HG02840 (cell line): ENCODE data around the gene ZNF835.

Experiments used
- ATAC-seq: cut with Tn5 transposase; IDR thresholded peaks from one replicate; pipeline ENCODE4 v1.9.1; 2021; ENCODE audit warnings: mild to moderate bottlenecking, moderate library complexity, moderate number of reproducible peaks; ENCODE audit not compliant: unreplicated experiment, low FRiP score

ZNF835 gene

DNA sequence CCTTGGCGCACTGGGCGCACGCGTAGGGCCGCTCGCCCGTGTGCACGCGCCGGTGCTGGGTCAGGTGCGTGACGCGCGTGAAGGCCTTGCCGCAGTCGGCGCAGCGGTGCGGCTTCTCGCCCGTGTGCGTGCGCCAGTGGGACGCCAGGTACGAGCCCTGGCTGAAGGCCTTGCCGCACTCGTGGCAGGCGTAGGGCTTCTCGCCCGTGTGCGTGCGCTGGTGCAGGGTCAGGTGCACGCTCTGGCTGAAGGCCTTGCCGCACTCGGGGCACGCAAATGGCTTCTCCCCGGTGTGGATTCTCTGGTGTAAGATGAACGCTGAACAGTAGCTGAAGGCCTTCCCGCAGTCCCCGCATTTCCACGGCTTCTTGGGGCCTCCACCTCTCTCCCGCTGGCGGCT, 7.0 kb downstream of the ZNF835 start:
- no peak for ATAC-seq

DNA sequence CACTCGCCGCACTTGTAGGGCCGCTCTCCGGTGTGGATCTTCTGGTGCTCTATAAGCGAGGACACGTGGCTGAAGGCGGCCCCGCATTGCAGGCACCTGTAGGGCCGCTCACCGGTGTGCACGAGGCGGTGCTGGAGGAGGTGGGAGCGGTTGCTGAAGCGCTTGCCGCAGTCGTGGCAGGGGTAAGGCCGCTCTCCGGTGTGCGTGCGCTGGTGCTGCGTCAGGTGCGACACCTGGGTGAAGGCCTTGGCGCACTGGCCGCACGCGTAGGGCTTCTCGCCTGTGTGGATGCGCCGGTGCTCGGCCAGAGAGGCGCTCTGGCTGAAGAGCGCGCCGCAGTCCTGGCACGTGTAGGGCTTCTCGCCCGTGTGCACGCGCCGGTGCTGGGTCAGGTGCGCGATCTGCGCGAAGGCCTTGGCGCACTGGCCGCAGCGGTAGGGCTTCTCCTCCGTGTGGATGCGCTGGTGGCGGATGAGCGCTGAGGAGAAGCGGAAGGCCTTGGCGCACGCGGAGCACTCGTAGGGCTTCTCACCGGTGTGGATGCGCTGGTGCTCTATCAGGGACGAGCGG, 7.5 kb downstream of the ZNF835 start:
- ATAC-seq = no peak

DNA sequence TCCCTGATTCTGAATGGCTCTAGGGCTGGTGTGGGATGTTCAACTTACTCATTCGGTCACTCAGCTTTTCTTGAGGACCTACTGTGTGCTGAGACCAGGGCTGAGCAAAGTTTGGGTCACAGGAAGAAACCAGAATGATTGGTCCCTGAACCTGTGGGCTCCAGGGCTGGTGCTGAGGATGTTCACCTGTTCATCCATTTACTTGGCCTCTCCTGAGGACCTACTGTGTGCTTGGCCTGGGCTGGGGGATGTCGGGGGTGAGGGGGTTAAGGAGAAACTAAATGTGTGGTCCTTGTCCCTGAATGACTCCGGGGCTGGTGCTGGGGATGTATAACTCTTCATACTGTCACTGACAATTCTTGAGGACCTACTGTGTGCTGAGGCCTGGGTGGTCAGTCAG, 10.3 kb downstream of the ZNF835 start:
- ATAC-seq = no peak

DNA sequence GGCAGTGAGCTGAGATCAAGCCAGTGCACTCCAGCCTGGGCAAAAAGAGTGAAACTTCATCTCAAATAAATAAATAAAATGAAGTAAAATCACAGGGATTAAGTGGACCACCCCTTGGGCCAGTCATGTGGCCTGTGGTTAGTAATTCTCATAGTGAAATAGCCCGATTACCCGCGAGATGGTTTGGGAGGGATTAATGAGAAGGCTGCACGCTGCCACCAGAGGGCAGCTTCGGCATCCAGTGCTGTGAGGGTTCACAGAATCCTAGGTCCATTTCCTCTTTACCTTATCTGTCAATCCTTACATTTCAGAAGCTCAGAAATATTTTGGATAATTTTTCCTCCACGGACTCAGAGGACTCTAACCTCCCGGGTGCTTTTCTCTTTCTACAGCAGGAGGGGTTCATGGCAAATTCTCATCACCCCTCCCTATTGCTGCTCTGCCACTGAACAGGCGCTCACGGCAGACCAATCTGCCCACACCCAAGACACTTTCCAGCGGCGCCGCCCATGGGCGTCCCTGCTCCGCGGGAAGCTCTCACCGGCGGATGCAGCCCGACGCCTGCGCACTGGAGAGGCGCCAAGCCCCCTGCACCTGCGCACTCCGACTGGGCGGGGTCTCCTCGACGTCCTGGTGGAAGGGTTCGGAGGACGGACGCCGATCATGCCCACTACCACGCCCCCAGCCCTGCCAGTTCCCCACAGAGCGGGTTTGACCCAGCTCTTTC, 11.0 kb downstream of the ZNF835 start:
- no peak for ATAC-seq

DNA sequence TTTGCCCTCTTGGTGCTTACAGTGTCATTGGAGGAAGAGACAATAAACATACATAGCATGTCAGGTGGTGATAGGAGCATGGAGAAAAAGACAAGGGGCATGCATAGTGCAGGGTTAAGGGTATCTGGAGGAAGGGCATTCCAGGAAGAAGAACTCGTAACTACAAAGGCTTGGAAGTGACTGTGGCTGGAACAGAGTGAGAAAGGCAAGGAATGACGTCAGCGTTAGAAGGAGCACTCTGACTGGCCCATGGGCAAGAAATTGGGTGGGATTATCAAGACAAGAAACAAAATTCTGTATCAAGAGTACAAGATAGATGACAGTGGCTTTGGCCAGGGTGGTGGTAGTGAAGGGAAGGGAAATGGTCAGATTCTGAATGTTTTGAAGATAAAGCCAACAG, 17.4 kb downstream of the ZNF835 start:
- no peak for ATAC-seq

DNA sequence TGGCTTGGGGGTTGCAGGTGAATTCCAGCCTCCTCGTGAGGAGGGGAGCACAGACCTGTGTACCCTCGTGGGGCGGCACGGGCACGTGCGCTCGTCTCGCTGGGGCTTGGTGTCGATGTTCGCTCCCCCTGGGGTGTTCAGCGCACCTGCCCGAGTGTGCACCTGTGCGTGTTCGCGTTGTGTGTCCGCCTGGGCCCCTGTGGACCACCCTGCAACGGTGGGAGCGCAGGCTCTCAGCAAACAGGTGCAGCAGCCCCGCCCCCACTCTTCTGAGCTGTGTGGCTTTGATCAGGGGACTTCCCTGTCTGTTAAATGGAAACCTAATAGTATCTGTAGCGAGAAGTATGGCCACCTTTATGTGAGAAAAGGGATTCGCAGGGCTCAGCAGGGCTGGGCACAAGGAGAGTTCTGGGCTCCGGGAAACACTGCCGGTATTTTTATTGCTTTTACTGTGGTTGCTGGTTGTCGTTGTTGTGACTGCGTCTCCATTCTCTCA, 28.0 kb downstream of the ZNF835 start:
- ATAC-seq = no peak

DNA sequence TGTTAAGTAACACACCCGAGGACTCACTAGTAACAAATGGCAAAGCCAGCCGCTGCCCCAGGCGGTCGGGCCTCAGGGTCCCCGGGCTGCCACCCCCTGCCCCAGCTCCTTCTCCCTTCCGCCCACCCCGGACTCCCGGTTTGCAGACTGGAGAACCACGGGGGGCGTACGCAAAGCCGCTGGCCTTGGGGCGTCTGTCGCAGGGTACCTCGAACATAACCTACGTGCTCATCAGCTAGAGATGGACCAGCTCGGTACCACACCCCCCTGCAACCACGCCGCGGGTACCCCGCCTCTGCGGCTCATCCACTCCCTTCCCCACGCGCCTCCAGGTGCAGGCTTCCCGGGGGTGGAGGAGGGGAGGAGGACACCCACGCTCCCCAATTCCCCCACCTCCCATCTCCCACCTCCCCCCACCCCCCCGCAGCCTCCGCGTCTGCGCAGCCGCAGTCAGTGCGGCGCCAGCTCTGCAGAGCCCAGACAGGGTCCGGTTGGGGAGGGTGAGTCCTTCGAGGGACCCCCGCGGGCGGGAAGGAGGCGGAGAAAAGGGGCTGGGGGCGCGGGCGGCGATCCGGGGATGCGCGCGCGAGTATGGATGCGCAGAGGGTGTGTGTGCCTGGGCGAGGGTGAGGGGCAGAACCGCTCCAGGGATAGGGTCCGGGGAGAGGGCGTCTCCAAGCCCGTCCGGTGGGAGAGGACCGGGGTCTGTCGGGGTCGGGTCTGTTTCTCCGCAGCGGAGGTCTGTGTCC, 28.7 kb downstream of the ZNF835 start, which contains the start of gene SMIM17:
TSS of gene SMIM17 (plus strand) at position 449 of the 749 bp plus-strand sequence. CDS start 2,509 bp downstream, outside the sequence.
- ATAC-seq = no peak

DNA sequence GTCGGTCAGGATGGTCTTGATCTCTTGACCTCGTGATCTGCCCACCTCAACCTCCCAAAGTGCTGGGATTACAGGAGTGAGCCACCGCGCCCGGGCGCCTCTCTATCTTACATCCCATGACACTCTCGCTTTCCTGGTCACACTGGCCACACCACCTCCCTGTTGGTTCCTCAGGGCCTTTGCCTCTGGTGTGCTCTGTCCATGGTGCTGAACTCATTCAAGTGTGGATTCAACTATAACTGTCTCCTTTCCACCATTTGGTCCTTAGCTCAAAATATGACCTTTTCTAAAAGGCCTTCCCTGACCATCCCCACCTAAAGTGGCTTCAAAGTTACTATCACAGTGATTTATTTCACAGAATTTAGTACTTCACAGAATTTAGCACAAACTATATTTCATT, 32.3 kb downstream of the ZNF835 start:
- ATAC-seq = no peak

DNA sequence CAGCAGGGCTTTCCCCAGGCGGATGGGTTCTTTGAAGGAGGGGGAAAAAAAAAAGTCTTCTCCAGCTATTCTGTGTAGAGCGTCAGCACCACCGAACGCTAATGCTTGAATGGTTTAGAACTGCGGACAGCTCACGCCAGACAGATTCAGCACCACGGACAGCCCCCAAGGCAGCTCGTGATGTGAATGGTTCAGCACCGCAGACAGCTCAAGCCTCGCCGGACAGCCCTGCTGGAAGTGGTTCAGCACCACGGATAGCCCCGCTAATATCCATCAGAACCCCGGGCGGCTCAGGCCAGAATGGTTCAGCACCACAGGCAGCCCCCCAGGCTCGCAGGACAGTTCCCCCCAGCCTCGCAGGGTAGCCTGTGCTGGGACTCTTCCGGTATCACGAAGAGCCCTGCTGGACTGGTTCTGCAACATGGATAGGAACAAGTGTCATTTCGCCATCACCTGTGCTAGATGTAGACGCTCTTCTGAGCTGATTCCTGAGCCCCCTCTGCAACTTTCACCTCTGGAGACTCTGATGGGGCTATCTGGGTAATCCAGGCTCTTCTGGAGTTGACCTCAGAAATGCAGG, 33.5 kb downstream of the ZNF835 start:
- no peak for ATAC-seq

DNA sequence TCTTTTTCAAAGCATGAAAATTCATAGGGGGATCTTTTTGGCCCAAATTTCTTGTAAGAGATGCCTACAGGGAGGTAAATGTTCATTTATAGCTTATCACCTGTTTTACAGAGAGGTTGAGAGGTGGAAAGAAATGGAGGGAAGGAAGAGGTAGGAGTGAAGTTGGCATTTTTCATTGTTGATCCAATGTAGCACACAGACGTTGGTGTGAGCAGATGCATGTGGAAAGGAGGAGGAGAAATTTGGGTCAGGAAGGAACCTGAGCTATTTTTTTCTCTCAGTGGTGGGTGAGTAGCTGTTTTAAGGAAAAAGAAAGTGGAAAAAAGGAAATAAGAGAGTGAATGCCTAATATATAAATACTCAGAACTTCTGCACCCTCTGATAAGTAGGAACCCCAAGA, 38.5 kb downstream of the ZNF835 start:
- no peak for ATAC-seq

DNA sequence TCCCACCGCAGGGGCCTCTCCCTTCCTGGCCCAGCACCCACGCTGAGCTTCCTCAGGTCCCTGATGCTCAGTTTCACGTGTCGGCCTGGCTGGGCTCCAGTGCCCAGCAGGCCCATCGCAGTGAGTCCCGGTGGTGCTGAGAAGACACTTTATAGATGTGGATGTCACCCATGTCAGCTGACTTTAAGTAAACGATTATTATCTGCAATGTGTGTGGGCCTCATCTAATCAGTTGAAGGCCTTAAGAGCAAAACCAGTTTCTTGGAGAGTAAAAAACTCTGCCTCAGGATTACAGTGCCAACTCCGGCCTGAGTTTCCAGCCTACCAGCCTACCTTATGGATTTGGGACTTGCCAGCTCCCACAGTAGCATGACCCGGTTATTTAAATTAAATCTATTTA, 45.8 kb downstream of the ZNF835 start:
- no peak for ATAC-seq

DNA sequence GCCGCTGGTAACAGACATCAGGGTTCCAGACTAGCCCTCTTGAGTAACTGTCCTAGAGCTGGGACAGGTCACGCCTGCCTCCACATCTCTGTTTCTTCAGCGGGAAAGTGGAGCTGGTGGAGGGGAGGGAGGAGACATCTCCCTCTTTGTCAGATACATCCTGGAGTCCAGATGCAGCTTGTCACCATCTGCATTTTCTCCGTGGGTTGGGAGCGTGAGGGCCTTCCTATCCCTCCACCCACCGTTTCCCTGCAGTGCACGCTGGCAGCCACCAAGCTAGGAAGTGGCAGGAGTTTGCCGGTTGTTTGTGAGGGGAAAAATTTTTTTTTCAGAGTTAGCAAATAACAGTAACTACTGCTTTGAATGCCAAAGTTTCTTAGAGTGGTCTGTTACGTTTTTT, 48.6 kb downstream of the ZNF835 start:
- ATAC-seq = no peak

DNA sequence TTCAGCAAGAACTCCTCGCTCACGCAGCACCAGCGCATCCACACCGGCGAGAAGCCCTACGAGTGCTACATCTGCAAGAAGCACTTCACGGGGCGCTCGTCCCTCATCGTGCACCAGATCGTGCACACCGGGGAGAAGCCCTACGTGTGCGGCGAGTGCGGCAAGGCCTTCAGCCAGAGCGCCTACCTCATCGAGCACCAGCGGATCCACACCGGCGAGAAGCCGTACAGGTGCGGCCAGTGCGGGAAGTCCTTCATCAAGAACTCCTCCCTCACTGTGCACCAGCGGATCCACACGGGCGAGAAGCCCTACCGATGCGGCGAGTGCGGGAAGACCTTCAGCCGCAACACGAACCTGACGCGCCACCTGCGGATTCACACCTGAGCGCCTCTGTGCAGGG, 49.2 kb downstream of the ZNF835 start:
- ATAC-seq = no peak

DNA sequence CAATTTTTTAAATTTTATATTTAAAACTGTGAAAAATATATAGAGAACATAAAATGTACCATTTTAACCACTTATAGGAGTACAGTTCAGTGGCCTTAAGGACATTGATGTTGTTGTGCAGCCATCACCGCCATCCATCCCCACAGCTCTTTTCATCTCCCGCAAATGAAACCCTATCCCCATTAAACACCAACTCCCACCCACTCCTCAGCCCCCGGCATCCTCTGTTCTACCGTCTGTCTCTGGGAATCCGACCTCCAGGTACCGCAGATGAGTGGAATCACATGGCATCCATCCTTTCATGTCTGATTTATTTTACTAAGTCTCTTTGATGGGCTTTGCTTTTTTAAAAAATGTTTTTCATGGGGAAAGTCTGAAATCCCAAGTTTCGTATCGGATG, 52.4 kb downstream of the ZNF835 start:
- ATAC-seq = no peak

DNA sequence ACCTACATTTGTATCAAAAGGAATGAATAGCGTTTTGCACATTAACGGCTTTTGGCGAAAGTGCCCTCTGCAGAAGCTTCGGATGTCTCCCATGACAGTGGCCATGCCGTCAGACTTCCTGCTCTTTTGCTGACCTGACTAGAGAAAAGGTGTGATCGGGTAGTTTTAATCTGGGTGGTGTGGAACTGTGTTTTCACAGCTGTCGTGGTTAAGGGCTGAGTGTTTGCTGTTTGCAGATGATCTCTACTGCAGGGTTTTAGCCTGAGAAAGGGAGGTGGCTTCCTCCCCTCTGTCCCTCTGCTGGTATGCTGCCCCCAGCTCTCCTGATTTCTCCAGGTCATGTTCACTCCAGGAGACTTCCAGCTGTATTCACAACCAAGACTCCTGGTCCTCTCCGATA, 54.0 kb downstream of the ZNF835 start:
- ATAC-seq = no peak

DNA sequence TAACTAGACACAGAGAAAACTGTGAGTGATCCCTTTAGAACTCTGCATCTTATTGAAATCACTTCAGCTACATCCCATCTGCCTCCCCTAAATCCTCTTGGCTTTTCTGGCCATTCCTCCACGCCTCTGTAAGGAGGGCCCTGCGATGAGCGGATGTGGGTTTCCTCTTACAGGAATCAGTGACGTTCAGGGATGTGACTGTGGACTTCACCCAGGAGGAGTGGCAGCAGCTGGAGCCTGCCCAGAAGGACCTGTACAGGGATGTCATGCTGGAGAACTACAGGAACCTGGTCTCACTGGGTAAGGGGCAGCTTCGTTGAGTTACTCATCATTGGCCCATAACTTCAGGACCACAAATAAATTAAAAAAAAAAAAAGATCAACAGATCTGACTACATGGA, 57.9 kb downstream of the ZNF835 start:
- ATAC-seq = no peak

DNA sequence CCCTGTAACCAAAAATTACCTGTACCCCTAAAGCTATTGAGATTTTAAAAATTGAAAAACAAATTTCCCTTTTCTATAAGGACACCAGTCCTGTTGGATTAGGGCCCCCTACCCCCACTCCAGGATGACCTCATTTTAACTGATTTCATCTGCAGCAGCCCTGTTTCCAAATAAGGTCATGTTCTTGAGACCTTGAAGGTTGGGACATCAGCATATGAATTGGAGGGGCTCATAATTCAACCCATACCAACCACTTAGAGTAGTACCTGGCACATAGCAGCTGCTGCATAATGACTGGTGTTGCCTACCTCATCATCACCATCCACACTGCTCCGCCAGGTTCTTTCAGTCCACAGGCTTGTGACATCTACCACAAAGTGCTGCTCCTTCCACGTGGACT, 58.8 kb downstream of the ZNF835 start:
- no peak for ATAC-seq
